ENCODE data around the gene LRRC37A3. TPM values are rescaled to one million over a fixed set of nuclear protein-coding genes. Genes with fewer than 3 reads are reported as not detected.
"Not testable (repeated sequence)": the region's sequence is repeated elsewhere in the genome, so short reads cannot be mapped to it uniquely, and the experiment has no call there.

The LRRC37A3 gene
- total RNA-seq, 6 experiments from 2014 or later = 2.0 to 4.2 (median 3.5) TPM

- DNase-seq = peak in 2 of 3 donors; percentile 14 to 47
- ATAC-seq; intact Hi-C loops (cut with DNase I); H3K4me1 ChIP-seq; H3K9me3 ChIP-seq; H3K36me3 ChIP-seq; H3K27me3 ChIP-seq; H3K27ac ChIP-seq; H3K4me3 ChIP-seq: not testable (repeated sequence)
- WGBS (ENCODE audit: insufficient coverage, low coverage, low lambda C conversion rate, missing lambda C conversion rate) = no CpG with 5 or more reads among the region's 15 CpGs
Measured at GRCh38 chr17:64897136-64897535, 22.1 kb downstream of the LRRC37A3 start.

GRCh38 chr17:64874210-64874609 is 45.1 kb downstream of the LRRC37A3 start:
- H3K27ac ChIP-seq; DNase-seq; H3K27me3 ChIP-seq; intact Hi-C loops (cut with DNase I); H3K9me3 ChIP-seq; H3K4me1 ChIP-seq; ATAC-seq; H3K4me3 ChIP-seq; H3K36me3 ChIP-seq: not testable (repeated sequence)
- WGBS (ENCODE audit: insufficient coverage, low coverage, low lambda C conversion rate, missing lambda C conversion rate) = 100% methylated on average over 6 of the region's 29 CpGs

- ATAC-seq = peak; percentile 84 to 93 (median 89)
- H3K27ac ChIP-seq; intact Hi-C loops (cut with DNase I); H3K4me3 ChIP-seq; H3K4me1 ChIP-seq; H3K36me3 ChIP-seq; H3K9me3 ChIP-seq; H3K27me3 ChIP-seq: not testable (repeated sequence)
- TF ChIP-seq, protein P1, sequence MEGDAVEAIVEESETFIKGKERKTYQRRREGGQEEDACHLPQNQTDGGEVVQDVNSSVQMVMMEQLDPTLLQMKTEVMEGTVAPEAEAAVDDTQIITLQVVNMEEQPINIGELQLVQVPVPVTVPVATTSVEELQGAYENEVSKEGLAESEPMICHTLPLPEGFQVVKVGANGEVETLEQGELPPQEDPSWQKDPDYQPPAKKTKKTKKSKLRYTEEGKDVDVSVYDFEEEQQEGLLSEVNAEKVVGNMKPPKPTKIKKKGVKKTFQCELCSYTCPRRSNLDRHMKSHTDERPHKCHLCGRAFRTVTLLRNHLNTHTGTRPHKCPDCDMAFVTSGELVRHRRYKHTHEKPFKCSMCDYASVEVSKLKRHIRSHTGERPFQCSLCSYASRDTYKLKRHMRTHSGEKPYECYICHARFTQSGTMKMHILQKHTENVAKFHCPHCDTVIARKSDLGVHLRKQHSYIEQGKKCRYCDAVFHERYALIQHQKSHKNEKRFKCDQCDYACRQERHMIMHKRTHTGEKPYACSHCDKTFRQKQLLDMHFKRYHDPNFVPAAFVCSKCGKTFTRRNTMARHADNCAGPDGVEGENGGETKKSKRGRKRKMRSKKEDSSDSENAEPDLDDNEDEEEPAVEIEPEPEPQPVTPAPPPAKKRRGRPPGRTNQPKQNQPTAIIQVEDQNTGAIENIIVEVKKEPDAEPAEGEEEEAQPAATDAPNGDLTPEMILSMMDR (IDR thresholded peaks at IDR 0.05) = peak; percentile 54 to 64 (median 56)
- 59% methylated on average over 2 of the region's 49 CpGs for WGBS (ENCODE audit: insufficient coverage, low coverage, low lambda C conversion rate, missing lambda C conversion rate)
- DNase-seq = peak; percentile 68 to 72 (median 71)
Measured at GRCh38 chr17:64847504-64848466, 71.5 kb downstream of the LRRC37A3 start.

DNA sequence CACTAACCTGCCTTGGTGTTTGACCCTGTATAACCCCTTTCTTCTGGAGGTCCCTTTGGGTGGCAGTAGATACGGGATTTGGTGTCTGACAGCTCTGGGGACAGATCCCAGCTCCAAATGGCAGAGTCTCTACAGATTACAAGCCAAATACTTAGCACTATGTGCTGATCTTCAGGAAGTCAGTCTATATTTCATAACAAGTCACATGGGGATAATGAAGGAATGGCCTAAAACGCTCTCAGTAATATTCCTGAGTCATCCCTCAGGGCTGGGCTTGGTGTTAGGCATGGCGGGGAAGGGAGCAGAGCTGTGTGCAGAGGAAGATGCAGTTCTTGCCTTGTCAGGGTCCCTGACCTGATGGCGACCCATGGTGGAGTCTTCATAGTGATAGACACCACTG is 72.4 kb downstream of the LRRC37A3 start:
- no CpG with 5 or more reads among the region's 4 CpGs for WGBS (ENCODE audit: insufficient coverage, low coverage, low lambda C conversion rate, missing lambda C conversion rate)
- H3K4me3 ChIP-seq; H3K9me3 ChIP-seq; H3K4me1 ChIP-seq; H3K36me3 ChIP-seq; intact Hi-C loops (cut with DNase I); DNase-seq; H3K27me3 ChIP-seq; H3K27ac ChIP-seq: not testable (repeated sequence)
- ATAC-seq = peak; percentile 38 to 77 (median 71)

DNA sequence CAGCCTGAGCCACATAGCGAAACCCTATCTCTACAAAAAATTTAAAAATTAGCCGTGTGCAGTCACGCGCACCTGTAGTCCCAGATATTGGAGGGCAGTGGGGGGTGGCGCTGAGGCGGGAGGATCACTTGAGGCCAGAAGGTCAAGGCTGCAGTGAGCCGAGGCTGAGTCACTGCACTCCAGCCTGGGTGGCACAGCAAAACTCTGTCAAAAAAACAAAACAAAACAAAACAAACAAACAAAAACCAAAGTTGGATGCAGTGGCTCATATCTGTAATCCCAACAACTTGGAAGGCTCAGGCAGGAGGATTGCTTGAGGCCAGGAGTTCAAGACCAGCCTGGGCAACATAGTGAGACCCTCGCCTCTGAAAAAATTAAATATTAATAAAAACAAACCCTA is 75.4 kb downstream of the LRRC37A3 start:
- H3K27me3 ChIP-seq; intact Hi-C loops (cut with DNase I); H3K27ac ChIP-seq; H3K36me3 ChIP-seq; H3K4me1 ChIP-seq; H3K4me3 ChIP-seq; H3K9me3 ChIP-seq; ATAC-seq: not testable (repeated sequence)
- WGBS (ENCODE audit: insufficient coverage, low coverage, low lambda C conversion rate, missing lambda C conversion rate) = 72% methylated on average over 8 of the region's 8 CpGs
- peak in 1 of 3 donors; percentile 23 for DNase-seq

DNA sequence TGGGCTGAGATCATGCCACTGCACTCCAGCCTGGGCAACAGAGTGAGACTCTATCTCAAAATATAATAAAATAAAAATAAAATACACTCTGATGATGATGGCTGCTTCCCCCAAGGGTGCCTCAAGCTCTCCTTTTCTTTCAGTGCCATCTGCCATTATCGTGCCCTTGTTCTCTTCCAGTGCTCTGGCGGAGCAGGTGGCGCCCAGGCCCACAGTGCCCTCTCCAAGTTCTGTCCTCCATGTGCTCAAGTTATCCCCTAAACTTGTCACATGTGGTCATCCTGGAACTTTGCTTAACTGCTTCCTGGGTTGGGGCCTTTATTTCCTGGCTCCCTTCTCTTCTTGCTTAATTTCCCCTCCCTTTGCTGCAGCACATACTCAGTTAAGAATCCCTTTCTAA is 76.4 kb downstream of the LRRC37A3 start:
- not testable (repeated sequence) for H3K4me1 ChIP-seq

GRCh38 chr17:64840960-64841359 is 78.3 kb downstream of the LRRC37A3 start:
- ATAC-seq = peak in 1 of 4 donors; percentile 2
- intact Hi-C loops (cut with DNase I); H3K27me3 ChIP-seq; H3K36me3 ChIP-seq; H3K27ac ChIP-seq; DNase-seq; H3K4me3 ChIP-seq; H3K4me1 ChIP-seq; H3K9me3 ChIP-seq: not testable (repeated sequence)
- WGBS (ENCODE audit: insufficient coverage, low coverage, low lambda C conversion rate, missing lambda C conversion rate) = 51% methylated on average over 2 of the region's 2 CpGs

More for the DNA sequence above, 76.4 kb downstream of the LRRC37A3 start:
- H3K4me3 ChIP-seq; H3K9me3 ChIP-seq; DNase-seq; H3K27me3 ChIP-seq; ATAC-seq; H3K36me3 ChIP-seq; intact Hi-C loops (cut with DNase I); H3K27ac ChIP-seq: not testable (repeated sequence)
- WGBS (ENCODE audit: insufficient coverage, low coverage, low lambda C conversion rate, missing lambda C conversion rate) = 100% methylated on average over 3 of the region's 3 CpGs

DNA sequence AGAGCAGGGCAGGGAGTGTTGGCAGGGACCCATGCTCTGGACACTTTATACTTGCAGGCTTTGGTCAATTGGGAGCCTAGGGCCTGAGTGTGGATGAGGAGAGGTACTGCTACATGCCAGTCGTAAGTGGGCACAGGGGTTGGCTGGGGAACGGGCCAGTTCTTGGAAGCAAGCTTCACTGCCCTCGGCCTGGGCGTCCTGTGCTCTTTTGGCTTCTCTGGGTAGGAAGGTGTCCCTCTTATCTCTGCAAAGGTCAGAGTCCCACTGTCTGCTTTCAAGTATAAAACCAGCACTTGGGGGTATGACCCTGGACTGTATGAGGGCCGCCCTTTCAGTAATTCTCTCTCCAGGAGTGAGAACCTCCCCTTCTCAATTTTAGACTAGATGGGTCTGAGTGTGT is 80.8 kb downstream of the LRRC37A3 start:
- intact Hi-C loops (cut with DNase I); H3K27me3 ChIP-seq; H3K36me3 ChIP-seq; H3K4me3 ChIP-seq; H3K27ac ChIP-seq; H3K4me1 ChIP-seq; DNase-seq; H3K9me3 ChIP-seq: not testable (repeated sequence)
- peak; percentile 6 to 25 (median 16) for ATAC-seq
- 47% methylated on average over 3 of the region's 5 CpGs for WGBS (ENCODE audit: insufficient coverage, low coverage, low lambda C conversion rate, missing lambda C conversion rate)

Data from right lobe of liver (tissue), 6 donors.